Measurements from ENCODE around the gene SCP2D1.
A peak's percentile ranks its signal among the peaks of the same experiment; 100 is the strongest.
"Not testable (repeated sequence)": the region's sequence is repeated elsewhere in the genome, so short reads cannot be mapped to it uniquely, and the experiment has no call there.

Gene SCP2D1

DNA sequence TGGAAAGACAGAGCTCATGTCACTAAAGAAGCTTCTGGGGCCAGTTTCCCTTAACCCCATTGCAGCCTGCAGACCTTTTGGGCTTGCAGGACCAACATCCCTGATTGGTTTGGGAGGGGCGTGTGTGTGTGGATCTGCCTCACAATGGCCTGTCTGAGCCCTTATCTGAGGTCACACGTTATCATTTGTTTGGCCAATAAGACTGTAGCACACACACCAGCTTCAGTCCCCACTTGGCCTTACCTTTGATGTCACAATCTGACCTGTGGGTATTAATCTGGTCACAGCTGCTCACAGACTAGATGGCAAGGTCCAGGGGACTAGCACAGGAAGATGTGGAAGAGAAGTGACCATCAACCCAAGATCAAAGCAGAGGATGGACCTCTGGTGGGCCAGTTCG, at the start of gene SCP2D1:
TSS of gene SCP2D1 (plus strand) at position 301 of the 400 bp plus-strand sequence. CDS start at position 334, 33 bp downstream.
- no peak for DNase-seq

DNA sequence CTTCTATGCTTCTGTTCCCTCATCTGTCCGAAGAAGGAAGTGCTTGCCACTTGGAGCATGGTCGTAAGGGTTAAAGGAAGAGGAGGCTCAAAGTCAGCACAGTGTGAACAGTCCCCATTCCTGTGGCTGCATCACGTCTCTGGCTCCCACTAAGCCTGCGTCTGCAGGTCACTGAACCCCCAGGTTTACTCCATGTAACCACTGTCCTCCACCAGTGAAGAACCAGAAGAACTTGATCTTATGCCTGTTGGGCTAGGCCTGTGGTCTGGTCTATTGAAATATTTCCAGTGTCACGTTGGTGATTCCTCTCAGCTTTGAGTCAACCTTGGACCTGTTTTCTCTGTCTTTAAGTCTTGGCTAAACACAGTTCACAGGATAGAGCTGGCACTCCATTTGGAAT, 45.9 kb upstream of the SCP2D1 start:
- no peak for DNase-seq

DNA sequence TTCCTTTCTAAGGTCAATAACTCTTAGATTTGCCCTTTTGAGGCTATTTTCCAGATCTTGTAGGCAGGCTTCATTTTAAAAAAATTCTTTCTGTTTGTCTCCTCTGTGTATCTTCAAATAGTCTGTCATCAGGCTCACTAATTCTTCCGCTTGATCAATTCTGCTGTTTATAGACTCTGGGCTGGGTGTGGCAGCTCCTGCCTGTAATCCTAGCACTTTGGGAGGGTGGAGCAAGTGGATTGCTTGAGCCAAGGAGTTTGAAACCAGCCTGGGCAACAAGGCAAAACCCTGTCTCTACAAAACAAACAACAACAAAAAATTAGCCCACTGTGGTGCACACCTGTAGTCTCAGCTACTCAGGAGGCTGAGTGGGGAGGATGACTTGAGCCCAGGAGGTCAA, 40.0 kb upstream of the SCP2D1 start:
- DNase-seq: no peak

DNA sequence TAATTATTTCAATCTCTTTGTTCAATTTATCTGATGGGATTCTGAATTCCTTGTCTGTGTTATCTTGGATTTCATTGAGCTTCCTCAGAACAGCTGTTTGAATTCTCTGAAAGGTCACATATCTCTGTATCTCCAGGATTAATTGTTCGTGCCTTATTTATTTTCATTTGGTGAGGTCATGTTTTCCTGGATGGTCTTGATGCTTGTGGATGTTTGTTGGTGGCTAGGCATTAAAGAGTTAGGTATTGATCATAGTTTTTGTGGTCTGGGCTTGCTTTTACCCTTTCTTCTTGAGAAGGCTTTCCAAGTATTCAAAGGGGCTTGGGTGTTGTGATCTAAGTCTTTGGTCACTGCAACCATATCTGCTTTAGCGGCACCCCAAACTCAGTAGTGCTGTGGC, 39.4 kb upstream of the SCP2D1 start:
- no peak for DNase-seq

DNA sequence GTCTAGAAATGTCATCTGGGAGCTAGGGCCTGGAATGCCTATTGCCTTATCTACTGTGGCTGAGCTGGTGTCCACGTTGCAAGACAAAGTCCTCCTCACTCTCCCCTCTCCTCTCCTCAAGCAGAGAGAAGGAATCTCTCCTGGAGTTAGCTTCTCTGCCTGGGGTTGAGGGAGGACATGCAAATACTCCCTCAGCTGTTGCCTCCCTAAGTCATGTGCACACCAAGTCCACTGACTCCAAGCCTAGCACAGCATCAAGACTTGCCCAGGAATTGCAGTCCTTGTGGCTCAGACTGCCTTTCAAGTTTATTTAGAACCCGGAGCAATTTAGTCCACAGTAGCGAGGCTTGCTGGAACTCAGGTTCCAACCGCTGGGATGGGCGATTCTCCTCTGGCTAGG, 38.0 kb upstream of the SCP2D1 start:
- no peak for DNase-seq

DNA sequence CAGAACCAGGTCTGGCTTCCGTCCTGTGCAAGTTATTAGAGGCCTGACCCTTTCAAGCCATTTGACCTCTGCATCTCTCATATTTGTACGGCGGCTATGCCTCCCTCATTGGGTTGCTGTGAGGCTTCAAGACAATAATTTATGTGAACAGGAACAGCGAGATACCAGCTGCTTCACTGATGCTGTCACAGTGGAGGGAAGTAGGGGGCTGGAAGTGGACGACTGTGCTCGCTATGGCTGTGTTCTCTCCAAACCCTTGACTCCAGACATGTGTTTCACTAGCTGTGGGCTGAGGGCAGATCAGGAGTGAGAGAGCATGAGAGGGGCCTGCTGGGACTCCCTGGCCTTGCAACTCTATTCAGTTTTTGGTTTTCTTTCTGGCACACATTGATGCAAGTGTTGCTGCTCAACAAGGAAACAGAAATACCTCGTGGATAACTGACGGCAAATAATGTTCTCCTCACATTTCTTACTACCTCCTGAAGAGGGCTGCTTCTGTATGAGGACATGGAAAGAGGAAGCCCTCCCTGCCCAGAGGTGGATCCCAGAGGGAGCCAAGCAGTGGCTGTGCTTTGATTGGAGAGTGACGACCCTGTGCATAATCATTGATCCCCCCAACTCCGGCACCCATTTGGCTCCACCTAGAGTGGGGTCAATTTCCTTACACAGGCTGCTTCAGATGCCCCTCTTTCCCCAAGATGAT, 34.7 kb upstream of the SCP2D1 start:
- peak; percentile 47 for DNase-seq

DNA sequence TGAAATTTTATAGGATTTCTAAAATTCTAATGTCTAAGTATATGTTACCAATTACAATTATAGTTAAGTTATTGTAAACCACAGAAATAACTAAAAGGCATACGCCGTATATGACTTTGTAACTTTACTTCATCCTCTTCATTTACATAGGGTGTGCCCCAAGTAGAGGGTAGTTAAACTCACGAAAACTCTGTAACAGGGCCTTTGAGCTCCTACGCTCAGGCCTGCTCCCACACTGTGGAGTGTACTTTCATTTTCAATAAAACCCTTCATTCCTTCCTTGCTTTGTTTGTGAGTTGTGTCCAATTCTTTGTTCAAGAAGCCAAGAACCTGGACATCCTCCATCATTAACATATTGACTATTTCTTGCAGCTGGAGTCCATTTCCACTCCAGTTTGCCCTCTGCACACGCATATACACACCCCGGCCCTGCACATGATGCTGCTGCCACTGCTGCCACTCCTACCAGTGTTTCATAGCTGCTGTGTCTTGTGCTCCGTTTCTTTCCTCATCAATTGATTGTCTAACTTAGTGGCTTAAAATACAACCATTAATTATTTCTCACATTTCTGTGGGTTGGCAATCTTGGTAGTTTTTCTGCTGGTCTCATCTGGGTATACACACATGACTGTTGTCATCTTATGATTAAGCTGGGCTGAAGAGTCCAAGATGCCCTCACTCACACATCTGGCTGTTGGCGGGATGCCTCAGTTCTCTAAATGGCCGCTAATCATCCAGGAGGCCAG, 33.0 kb upstream of the SCP2D1 start:
- DNase-seq: no peak

DNA sequence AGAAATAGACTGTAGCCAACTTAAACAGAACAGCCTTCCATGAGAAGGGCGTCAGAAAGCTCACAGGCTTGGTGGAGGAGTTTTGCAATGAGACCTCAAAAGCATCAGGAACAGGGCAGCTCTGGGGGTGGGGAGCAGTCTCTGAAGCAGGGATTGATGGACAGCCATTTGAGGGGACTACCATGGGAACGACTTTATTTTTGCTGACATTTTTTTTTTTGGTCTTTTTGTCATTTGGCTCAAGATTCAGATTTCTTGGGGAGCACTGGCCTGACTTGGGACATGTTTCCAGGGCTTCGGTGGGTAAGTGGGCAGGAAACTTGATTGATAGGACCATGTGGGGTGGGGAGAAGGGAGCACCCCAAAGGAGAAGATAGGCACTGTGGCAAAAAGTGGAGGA, 32.1 kb upstream of the SCP2D1 start:
- no peak for DNase-seq

DNA sequence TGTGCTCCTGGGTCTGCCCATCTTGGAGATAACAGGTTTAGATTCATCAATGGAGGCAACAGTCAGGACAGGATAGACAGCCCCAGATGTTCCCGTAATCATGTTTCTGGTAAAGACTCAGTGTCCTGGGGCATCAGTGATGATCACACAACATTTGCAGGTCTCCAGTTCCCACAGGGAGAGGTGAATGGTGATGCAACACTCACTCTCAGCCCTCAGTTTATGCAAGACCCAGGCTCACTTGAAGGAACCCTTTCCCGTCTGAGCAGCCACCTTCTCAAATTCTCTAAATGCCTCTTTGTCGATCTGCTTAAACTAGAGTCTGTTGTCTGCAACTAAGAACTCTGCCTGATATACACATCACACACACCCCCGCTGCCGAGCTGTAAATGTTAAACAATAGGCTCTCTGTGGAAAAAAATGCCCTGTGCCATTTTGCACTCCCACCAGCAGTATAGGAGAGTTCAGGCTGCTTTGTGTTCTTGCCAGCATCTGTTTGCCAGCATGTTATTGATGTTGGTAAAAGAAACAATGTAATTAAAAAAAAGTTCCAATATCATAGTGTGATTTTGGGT, 30.1 kb upstream of the SCP2D1 start:
- no peak for DNase-seq

DNA sequence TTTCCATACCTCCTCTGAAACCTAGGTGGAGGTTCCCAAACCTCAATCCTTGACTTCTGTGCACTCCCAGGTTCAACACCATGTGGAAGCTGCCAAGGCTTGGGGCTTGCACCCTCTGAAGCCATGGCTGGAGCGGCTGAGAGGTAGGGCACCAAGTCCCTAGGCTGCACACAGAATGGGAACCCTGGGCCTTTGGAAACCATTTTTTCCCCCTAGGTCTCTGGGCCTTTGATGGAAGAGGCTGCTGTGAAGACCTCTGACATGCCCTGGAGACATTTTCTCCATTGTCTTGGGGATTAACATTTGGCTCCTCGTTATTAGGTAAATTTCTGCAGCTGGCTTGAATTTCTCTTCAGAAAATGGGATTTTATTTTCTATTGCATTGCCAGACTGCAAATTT, 26.5 kb upstream of the SCP2D1 start:
- DNase-seq: not testable (repeated sequence)

DNA sequence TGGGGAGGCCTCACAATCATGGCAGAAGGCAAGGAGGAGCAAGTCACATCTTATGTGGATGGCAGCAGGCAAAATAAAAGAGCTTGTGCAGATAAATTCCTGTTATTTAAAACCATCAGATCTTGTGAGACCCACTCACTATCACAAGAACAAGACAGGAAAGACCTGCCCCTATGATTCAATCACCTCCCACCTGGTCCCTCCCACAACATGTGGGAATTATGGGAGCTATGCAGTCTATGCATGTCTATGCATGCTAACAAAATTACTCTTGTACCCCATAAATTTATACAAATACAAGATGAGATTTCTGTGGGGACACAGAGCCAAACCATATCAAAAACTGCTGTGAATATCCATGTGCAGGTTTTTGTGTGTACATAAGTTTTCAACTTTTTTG, 25.6 kb upstream of the SCP2D1 start:
- DNase-seq: no peak

DNA sequence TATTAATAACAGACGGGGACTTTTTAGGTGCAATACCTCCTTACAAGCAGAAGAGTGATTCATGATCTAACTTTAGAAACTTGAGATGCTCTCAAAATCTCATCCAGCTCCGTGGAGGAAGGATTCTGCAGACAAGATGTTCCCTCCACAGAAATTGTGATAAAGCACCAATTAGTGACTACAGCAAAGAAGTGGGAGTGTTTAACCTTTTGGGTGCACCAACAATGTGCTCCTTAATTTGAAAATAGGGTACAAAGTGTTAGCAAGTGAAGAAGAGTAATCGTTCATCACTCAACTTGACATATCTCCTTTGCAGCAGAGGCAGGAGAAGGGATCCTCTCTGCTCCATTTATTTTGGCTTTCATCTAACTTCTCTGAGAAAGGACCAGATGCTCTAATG, 22.8 kb upstream of the SCP2D1 start:
- no peak for DNase-seq

DNA sequence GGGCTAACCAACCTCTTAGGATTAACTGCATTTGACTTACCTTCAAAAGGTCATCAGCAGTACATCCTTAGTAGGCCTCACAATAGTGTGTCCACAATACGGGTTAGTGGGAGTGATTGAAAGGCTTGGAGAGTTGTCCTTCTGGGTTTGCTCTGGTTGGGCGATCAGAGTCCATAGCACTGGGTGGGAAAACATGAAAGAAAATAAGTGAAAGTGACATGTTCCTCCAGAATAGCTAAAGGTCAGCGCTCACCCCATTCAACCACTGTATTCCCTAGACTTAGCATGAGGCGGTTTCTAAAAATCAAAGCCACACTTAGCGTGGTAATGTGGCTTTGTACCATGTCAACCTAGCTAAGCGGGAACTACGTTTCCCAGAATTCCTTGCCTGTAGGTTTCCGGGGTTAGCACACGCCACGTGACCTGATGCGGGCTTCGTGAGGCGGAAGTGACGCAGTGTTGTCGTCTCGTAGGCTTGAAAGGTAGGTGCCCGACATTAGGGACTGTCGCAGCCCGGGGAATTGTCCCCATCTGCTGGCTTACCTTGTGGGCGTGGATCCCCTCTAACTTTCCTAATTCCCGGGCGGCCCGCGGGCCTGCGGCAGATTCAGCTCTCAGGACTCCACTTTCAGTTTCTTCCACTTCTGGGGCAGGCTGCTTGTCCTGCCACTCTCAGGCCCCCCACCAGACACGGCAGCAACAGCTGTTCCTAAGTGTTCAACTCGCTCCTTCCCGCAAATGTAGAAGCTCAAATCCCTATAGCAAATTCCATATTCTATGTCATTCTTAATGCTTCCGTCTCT, 19.8 kb upstream of the SCP2D1 start:
- peak; percentile 98 for DNase-seq

DNA sequence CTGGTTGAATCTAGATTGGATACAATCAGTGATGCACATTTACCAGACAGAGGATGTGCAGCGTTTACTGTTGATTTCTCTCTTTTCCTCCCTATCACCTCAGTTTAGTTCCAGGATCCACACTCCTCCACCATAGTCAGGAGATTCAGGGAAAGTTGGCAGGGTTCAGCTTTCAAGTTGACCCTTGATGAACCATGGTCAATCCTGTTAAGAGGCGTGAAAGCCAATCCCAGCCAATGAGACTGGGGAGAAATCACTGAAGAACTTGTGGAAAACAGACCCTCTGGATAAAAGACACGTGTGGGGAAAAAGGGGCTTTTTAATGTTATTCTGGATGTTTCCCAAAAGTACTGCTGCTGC, 19.2 kb upstream of the SCP2D1 start:
- DNase-seq: no peak

DNA sequence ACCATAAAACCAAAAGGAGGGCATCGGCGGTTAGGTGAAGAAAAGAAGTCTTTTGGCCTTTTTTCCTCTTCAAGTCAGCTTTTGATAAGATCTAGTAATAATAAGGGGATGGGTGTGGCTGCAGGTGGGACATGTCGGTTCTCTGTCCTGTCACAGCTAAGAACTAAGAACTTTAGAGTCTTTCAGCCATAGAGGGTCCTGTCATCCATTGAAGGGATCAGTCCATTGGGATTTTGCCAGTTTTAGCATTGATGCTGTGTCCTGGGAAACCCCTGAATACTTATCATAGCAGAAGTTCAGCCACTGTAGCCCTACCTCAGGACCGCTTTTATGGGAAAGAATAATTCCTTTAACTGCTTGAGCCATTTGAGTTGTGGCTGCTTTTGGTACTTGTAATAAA, 18.2 kb upstream of the SCP2D1 start:
- no peak for DNase-seq

DNA sequence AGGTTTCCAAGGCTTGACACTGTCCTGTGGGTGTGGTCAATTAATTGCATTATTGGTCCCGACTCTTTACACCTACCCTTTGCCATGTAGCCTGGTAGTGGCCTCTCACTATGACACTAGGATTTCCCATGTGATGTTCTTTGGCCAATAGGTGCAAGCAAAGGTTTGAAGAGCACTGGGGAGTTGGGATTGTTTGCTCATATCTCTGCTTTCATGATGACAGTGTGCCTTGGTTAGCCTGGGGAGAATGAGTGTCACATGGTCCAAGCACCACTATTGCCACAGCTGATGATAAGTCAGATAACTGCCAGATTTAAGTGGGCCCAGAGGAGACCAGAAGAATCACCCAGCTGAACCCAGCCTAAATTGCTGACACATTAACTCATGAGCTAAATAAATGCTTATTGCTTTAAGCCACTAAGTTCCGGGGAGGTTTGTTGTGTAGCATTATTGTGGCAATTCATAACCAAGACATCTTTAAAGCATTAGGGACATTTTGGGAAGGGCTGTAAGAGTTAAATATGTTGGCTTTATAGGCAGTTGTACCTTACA, 17.2 kb upstream of the SCP2D1 start:
- no peak for DNase-seq

DNA sequence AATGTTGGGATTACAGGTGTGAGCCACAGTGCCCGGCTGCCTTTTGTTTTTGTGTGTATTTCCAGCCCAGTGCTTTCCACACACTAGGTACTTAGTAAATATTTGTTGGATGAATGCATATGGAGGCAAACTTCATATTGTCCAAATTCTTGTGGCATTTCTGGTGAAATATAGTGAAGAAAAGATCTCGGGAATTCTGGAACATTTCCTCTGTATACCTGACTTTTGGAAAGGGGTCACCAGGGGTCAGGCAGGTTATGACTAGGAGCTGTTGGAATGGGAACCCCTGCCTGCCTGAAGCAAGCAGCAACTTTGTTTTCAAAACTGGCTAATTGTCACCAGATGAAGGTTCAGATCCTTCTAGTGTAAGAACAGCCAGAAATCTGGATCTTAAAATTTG, 12.1 kb upstream of the SCP2D1 start:
- DNase-seq: no peak

DNA sequence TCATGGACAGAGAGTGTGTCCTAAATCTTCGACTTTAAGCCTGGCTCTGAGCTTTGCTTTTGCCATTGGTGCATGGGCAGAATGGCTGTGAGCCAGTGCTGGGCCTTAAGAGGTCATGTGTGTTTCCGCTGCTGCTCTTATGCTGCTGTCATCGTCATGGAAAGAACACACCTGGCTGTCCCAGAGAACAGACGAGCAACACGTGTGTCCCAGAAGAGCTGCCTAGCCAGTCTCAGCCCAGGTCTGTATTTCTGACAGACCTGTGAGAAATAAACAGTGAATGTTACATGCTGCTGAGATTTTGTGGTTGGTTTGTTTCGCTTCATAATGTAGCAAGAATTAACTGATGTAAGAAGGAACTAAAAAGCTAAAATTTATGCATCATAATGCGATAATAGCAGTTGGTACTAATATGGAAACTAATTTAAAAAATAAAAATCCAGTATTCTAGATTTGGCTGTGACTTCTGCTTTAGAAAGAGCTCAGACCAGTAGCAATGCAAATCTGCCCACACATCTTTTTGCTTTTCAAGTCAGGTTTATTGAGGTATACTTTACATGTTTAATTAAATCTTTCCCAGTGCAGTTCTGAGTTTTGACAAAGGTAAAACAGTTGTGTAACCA, 11.5 kb upstream of the SCP2D1 start:
- DNase-seq: no peak

DNA sequence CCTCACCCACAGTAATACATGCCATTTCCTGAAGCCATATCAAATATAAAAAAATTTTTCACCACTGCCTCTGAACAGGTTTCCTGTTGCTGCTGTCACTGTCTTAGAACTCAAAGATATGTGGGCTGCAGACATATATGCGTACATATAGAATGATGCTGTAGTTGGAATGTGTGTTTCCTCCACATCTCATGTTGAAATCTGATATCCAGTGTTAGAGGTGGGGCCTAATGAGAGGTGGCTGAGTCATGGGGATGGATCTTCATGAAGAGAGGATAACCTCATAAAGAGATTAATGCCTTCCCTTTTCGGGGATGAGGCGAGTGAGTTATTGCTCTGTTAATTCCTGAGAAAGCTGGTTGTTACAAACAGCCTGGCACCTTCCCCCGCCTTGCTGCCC, 7.7 kb upstream of the SCP2D1 start:
- DNase-seq: peak; percentile 97

DNA sequence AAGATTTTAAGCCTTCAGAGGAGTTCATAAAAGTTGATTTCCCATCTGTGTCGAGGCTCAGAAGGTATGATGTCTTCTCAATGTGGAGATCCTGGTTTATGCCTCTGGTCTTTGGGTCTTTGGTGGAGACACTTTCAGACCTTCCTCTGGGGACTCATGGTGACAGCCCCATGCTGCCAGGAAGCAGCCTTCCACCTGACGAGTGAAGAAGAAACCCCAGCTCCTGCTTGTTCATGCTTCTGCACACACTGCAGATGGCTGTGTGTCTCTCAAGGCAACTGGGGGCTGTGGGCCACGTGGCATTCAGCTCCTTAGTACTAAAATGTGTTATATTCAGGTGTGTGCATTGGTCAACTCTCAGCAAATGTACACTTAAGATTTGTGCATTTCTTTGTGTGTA, 4.9 kb upstream of the SCP2D1 start:
- no peak for DNase-seq

DNA sequence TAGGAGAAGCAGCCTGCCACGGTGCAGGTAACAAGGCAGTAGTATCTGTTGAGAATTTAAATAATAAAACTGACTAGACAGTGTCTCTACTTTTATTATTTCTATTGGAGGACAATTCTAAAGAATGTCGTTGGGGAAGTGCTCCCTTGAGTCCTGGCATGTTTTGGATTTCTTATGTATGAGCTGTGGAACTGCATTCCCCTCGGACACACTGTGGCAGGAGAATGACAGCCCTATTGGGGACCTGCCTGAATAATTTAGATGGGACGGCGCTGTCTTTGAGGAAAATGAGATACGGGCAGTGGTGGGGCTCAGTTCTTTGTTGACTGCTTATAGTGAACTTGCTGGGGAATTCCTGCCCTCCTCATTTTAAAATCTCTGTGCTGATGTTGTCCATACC, 2.4 kb upstream of the SCP2D1 start:
- DNase-seq: no peak

DNA sequence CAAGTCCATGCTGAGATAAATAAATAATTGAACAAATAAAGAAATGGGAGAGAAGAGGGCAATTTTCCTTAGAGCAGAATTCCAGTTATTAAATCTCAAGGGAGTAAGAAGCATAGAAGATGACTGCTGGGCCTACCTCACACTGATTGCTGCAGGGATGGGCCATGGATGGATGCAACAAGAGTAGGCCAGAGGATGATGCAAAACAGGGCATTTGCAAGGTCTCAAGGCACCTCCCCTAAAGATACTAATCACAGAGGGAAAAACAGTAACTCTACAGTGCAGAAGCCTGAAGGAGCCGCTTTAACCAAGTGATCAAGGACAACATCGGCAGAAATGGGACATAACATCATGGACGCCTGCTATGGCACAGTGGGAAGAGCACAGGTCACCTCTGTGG, 1.7 kb upstream of the SCP2D1 start:
- no peak for DNase-seq
